Ishikawa (cell line): ENCODE measurements around the gene VPS35L.

Experiments
- EGR1 ChIP-seq: IDR thresholded peaks from 2 replicates; pipeline ENCODE4 v1.6.1; 2012
- FOXM1 ChIP-seq: IDR thresholded peaks from 2 replicates; pipeline ENCODE4 v1.6.1; 2012; ENCODE audit warnings: low read depth, borderline replicate concordance
- RAD21 ChIP-seq: IDR thresholded peaks from 2 replicates; pipeline ENCODE4 v1.6.1; 2012; ENCODE audit warnings: low read depth
- TAF1 ChIP-seq: IDR thresholded peaks from 2 replicates; pipeline ENCODE4 v1.6.1; 2012; ENCODE audit warnings: low read depth, mild to moderate bottlenecking
- TCF12 ChIP-seq: IDR thresholded peaks from 2 replicates; pipeline ENCODE4 v1.6.1; 2012; ENCODE audit warnings: low read depth
- YY1 ChIP-seq: IDR thresholded peaks from 2 replicates; pipeline ENCODE4 v1.6.1; 2012; ENCODE audit warnings: low read depth
- TF ChIP-seq, protein P1 (sequence below): IDR thresholded peaks from 2 replicates; pipeline ENCODE4 v1.6.1; 2012; ENCODE audit warnings: low read depth, mild to moderate bottlenecking

DNA sequence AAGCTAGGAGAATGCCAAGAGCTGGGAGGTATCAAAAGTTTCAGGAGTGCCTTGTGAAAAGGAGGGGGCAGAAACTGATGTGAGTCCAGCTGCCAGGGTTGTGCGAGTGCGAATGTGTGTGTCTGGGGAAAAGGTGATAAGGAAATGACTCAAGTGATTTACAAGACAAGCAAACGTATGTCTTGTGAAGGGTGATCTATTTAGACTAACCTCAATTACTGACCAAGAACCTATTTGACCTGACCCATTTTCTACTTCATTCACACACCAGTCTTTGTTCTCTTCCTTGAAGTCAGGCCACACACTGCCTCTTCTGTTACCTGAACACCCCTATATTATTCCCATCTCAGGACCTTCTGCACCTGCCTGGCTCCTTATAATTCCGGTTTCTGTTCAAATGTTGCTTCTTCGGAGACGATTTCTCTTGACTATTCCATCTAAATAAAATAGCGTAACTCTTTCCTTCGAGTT lies 34.6 kb upstream of the VPS35L start:
- TF ChIP-seq TCF12, result no peak
- no peak for TF ChIP-seq TAF1
- TF ChIP-seq EGR1, result no peak
- no peak for TF ChIP-seq FOXM1
- TF ChIP-seq, protein P1, sequence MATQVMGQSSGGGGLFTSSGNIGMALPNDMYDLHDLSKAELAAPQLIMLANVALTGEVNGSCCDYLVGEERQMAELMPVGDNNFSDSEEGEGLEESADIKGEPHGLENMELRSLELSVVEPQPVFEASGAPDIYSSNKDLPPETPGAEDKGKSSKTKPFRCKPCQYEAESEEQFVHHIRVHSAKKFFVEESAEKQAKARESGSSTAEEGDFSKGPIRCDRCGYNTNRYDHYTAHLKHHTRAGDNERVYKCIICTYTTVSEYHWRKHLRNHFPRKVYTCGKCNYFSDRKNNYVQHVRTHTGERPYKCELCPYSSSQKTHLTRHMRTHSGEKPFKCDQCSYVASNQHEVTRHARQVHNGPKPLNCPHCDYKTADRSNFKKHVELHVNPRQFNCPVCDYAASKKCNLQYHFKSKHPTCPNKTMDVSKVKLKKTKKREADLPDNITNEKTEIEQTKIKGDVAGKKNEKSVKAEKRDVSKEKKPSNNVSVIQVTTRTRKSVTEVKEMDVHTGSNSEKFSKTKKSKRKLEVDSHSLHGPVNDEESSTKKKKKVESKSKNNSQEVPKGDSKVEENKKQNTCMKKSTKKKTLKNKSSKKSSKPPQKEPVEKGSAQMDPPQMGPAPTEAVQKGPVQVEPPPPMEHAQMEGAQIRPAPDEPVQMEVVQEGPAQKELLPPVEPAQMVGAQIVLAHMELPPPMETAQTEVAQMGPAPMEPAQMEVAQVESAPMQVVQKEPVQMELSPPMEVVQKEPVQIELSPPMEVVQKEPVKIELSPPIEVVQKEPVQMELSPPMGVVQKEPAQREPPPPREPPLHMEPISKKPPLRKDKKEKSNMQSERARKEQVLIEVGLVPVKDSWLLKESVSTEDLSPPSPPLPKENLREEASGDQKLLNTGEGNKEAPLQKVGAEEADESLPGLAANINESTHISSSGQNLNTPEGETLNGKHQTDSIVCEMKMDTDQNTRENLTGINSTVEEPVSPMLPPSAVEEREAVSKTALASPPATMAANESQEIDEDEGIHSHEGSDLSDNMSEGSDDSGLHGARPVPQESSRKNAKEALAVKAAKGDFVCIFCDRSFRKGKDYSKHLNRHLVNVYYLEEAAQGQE, result no peak
- no peak for TF ChIP-seq YY1
- TF ChIP-seq RAD21, result no peak
